ACC112 (cell line): ENCODE data around the gene KRTAP13-1.

Experiments used
- H2AFZ ChIP-seq: fragments of 200-600 bp; sonication (generic); one replicate; pipeline ENCODE4 v1.6.0; 2017; ENCODE audit warnings: antibody characterized with exemption, low read length; ENCODE audit not compliant: unreplicated experiment
- H3K27ac ChIP-seq: fragments of 200-600 bp; sonication (generic); 2 replicates; pipeline ENCODE4 v1.5.1; 2014; ENCODE audit warnings: low read depth, mild to moderate bottlenecking, antibody characterized with exemption, low read length, moderate library complexity
- H3K27me3 ChIP-seq: fragments of 200-600 bp; sonication (generic); 2 replicates; pipeline ENCODE4 v1.6.1; 2014; ENCODE audit warnings: mild to moderate bottlenecking, antibody characterized with exemption, low read length, moderate library complexity, mixed read lengths; ENCODE audit not compliant: insufficient read depth
- H3K36me3 ChIP-seq: fragments of 200-600 bp; sonication (generic); 2 replicates; pipeline ENCODE4 v1.6.1; 2016; ENCODE audit warnings: mild to moderate bottlenecking, antibody characterized with exemption, low read length, moderate library complexity, mixed read lengths; ENCODE audit not compliant: insufficient read depth
- H3K4me1 ChIP-seq: fragments of 200-600 bp; sonication (generic); one replicate; pipeline ENCODE4 v1.6.1; 2016; ENCODE audit warnings: low read length, mixed read lengths; ENCODE audit not compliant: insufficient read depth, unreplicated experiment, control insufficient read depth
- H3K4me3 ChIP-seq: fragments of 200-600 bp; sonication (generic); 2 replicates; pipeline ENCODE4 v1.5.1; 2014; ENCODE audit warnings: mild to moderate bottlenecking, low read depth, low read length
- H3K79me2 ChIP-seq: fragments of 200-600 bp; sonication (generic); one replicate; pipeline ENCODE4 v1.6.0; 2016; ENCODE audit warnings: low read length; ENCODE audit not compliant: control insufficient read depth, unreplicated experiment, insufficient read depth

KRTAP13-1 gene

GRCh38 chr21:30395731-30396130 lies at the start of gene KRTAP13-1:
Gene KRTAP13-1 (plus strand): TSS chr21:30396031. CDS start chr21:30396087, 56 bp downstream.
- H3K4me1 ChIP-seq: no peaks in the 10 kb centered on the region
- no peak within 1 kb of the TSS for H3K4me3 ChIP-seq
- H3K36me3 ChIP-seq: no peaks in the 10 kb centered on the region
- H3K79me2 ChIP-seq: no peaks in the 10 kb centered on the region
- no peaks in the 10 kb centered on the region for H3K27me3 ChIP-seq
- H3K27ac ChIP-seq: no peak within 1 kb of the TSS
- no peak within 1 kb of the TSS for H2AFZ ChIP-seq

GRCh38 chr21:30348506-30348905 lies 47.3 kb upstream of the KRTAP13-1 start, which contains the start of gene KRTAP23-1:
Gene KRTAP23-1 (minus strand): TSS chr21:30348606. CDS start chr21:30348606, 0 bp downstream.
- Histone ChIP-seq H3K36me3 (no peaks in the 10 kb centered on the region), H3K27me3 (no peaks in the 10 kb centered on the region), H2AFZ (no peak within 1 kb of the TSS), H3K4me3 (no peak within 1 kb of the TSS), H3K4me1 (no peaks in the 10 kb centered on the region), H3K27ac (no peak within 1 kb of the TSS), H3K79me2 (no peaks in the 10 kb centered on the region)

- Histone ChIP-seq H3K4me1 (no peaks in the 10 kb centered on the region), H3K4me3 (no peak overlapping the region), H3K27me3 (no peaks in the 10 kb centered on the region), H2AFZ (no peak overlapping the region), H3K27ac (no peak overlapping the region), H3K79me2 (no peaks in the 10 kb centered on the region), H3K36me3 (no peaks in the 10 kb centered on the region)
These were observed 46.3 kb upstream of the KRTAP13-1 start for GRCh38 chr21:30349572-30349971.

- Histone ChIP-seq H3K27ac (no peak overlapping the region), H3K79me2 (no peaks in the 10 kb centered on the region), H3K4me1 (no peaks in the 10 kb centered on the region), H3K36me3 (no peaks in the 10 kb centered on the region), H3K27me3 (no peaks in the 10 kb centered on the region), H2AFZ (no peak overlapping the region), H3K4me3 (no peak overlapping the region)
These were observed 44.3 kb upstream of the KRTAP13-1 start for GRCh38 chr21:30351534-30351933.

GRCh38 chr21:30354308-30355005 lies 41.4 kb upstream of the KRTAP13-1 start:
- Histone ChIP-seq H3K27me3 (no peaks in the 10 kb centered on the region), H3K4me3 (no peak overlapping the region), H3K4me1 (no peaks in the 10 kb centered on the region), H3K27ac (no peak overlapping the region), H3K79me2 (no peaks in the 10 kb centered on the region), H2AFZ (no peak overlapping the region), H3K36me3 (no peaks in the 10 kb centered on the region)

GRCh38 chr21:30355906-30356305 lies 39.9 kb upstream of the KRTAP13-1 start:
- Histone ChIP-seq H3K27me3 (no peaks in the 10 kb centered on the region), H3K36me3 (no peaks in the 10 kb centered on the region), H3K4me3 (no peak overlapping the region), H3K79me2 (no peaks in the 10 kb centered on the region), H2AFZ (no peak overlapping the region), H3K4me1 (no peaks in the 10 kb centered on the region), H3K27ac (no peak overlapping the region)

GRCh38 chr21:30372139-30372770 lies 23.6 kb upstream of the KRTAP13-1 start, which contains the start of gene KRTAP13-2:
Gene KRTAP13-2 (minus strand): TSS chr21:30372271. CDS start chr21:30372213, 58 bp downstream.
- no peak within 1 kb of the TSS for H2AFZ ChIP-seq
- no peak within 1 kb of the TSS for H3K4me3 ChIP-seq
- H3K36me3 ChIP-seq: no peaks in the 10 kb centered on the region
- no peaks in the 10 kb centered on the region for H3K79me2 ChIP-seq
- H3K27me3 ChIP-seq: no peaks in the 10 kb centered on the region
- no peak within 1 kb of the TSS for H3K27ac ChIP-seq
- no peaks in the 10 kb centered on the region for H3K4me1 ChIP-seq

GRCh38 chr21:30382201-30382600 lies 13.6 kb upstream of the KRTAP13-1 start:
- no peak overlapping the region for H2AFZ ChIP-seq
- no peaks in the 10 kb centered on the region for H3K79me2 ChIP-seq
- H3K4me1 ChIP-seq: no peaks in the 10 kb centered on the region
- H3K4me3 ChIP-seq: no peak overlapping the region
- H3K27ac ChIP-seq: no peak overlapping the region
- H3K36me3 ChIP-seq: no peaks in the 10 kb centered on the region
- H3K27me3 ChIP-seq: no peaks in the 10 kb centered on the region

- no peaks in the 10 kb centered on the region for H3K27me3 ChIP-seq
- H3K4me1 ChIP-seq: no peaks in the 10 kb centered on the region
- H3K4me3 ChIP-seq: no peak overlapping the region
- H3K79me2 ChIP-seq: no peaks in the 10 kb centered on the region
- no peak overlapping the region for H2AFZ ChIP-seq
- no peak overlapping the region for H3K27ac ChIP-seq
- H3K36me3 ChIP-seq: no peaks in the 10 kb centered on the region
These were observed 4.3 kb upstream of the KRTAP13-1 start for GRCh38 chr21:30391492-30392025.

- Histone ChIP-seq H2AFZ (no peak overlapping the region), H3K4me3 (no peak overlapping the region)
These were observed 13.1 kb downstream of the KRTAP13-1 start for GRCh38 chr21:30408782-30409494.

More at GRCh38 chr21:30408782-30409494, 13.1 kb downstream of the KRTAP13-1 start:
- Histone ChIP-seq H3K36me3 (no peaks in the 10 kb centered on the region), H3K79me2 (no peaks in the 10 kb centered on the region), H3K4me1 (no peaks in the 10 kb centered on the region), H3K27me3 (no peaks in the 10 kb centered on the region), H3K27ac (no peak overlapping the region)
